GM18507 (cell line): ENCODE data around the gene CREG2.

Experiments used
- DNase-seq: peaks from one replicate; pipeline ENCODE4 v3.0.0; 2011; ENCODE audit warnings: low read depth; ENCODE audit not compliant: insufficient read length; ENCODE audit errors: extremely low spot score
- FAIRE-seq: peaks from 2 replicates; lab custom pipeline; 2011; peaks lifted over from hg19 to GRCh38; lab: Jason Lieb, UNC

The CREG2 gene

GRCh38 chr2:101410746-101411145 is 23.4 kb upstream of the CREG2 start:
- DNase-seq, result no peak
- FAIRE-seq, result no peak

GRCh38 chr2:101410114-101410513 is 22.8 kb upstream of the CREG2 start:
- DNase-seq, result no peak
- no peak for FAIRE-seq

DNA sequence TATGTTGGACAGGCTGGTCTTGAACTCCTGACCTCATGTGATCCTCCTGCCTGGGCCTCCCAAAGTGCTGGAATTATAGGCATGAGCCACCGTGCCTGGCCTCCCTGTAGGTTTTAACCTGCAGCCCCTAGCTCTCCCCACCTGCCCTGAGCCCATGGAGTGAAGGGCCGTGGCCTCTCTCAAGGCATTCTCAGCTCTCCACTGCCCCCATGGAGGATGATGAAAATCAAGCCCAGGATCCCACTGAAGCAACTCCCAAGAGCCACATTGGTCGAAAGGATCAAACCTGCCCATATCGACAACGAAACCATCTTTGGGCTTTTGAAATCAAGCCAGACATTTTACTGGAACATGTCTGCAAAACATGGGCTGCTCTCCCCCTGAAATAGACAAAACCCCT is 22.4 kb upstream of the CREG2 start:
- FAIRE-seq (no peak), DNase-seq (no peak)

DNA sequence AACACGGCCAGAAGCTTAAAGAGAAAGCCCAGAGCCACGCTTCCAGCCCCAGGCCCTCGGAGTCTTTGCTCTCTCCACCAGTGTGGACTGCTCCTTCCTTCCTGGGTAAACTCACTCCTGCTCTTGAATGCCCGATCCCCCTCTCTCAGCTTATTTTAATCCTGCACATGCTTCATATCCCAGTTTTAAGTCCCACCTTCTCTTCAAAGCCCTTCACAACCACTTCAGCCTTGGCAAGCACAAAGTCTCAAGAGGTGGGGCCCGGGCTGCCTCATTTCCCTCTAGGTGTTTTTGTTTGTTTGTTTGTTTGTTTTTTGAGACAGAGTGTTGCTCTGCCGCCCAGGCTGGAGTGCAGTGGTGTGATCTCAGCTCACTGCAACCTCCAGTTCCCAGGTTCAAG is 21.6 kb upstream of the CREG2 start:
- FAIRE-seq (no peak), DNase-seq (no peak)

DNA sequence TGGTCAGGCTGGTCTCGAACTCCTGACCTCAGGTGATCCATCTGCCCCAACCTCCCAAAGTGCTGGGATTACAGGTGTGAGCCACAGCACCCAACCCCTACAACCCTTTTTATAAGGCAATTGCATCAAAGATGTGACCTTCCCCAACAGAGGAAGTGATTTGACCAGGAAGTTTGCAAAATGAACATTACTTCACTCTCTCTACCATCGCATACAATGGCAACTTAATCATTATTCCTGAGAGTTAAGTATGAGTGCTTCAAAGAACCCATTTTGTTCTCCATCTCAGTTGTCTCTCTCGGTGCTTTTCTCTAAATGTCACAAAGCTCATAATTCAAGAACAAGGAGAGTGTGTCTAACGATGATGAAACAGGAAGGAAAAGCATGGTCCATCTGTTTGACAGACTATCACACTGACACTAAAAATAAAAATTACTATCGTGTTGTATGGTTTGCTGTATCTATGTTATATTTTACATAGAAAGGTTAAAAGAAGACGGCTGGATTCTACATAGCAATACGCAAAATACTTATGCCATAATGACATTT is 18.1 kb upstream of the CREG2 start:
- FAIRE-seq, result no peak

DNA sequence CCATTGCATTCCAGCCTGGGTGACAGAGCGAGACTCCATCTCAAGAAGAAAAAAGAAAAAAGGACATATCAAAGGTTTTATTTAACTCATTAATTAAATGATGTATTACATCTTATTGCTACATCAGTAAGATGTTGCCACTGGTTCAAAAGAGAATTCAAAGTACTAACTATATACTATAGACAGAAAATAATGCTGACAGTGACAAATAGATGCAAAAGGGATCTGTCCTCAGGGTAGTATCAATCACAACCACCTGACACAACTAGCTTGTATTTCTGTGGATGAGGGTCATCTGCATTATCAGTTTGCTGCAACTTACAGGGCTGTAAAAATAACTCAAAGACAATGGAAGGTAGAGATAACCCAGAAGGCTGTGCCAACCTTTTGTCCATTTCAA is 16.4 kb upstream of the CREG2 start:
- DNase-seq (no peak), FAIRE-seq (no peak)

More for the DNA sequence above, 18.1 kb upstream of the CREG2 start:
- DNase-seq, result no peak

GRCh38 chr2:101402630-101403029 is 15.3 kb upstream of the CREG2 start:
- FAIRE-seq (no peak), DNase-seq (no peak)

GRCh38 chr2:101401906-101402305 is 14.6 kb upstream of the CREG2 start:
- FAIRE-seq, result no peak
- no peak for DNase-seq

DNA sequence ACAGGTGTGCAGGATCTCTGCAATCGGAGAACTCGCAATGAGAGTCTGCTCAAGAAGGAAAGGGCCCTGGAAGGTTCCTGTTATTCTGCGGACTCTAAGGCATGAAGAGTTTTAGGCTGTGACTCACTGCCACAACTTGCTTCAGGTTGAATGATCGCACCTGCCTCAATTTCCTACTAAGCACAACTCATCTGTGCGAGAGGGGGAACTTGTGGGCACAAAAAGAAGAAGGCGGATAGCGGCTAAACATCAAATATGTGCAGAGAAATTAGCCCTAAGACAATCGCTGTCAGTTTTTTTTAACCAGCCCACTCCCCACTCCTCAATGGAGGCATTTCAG is 14.0 kb upstream of the CREG2 start:
- no peak for FAIRE-seq
- DNase-seq, result no peak

- DNase-seq, result no peak
- no peak for FAIRE-seq
These were observed 13.4 kb upstream of the CREG2 start for GRCh38 chr2:101400506-101401325.

GRCh38 chr2:101400048-101400447 is 12.7 kb upstream of the CREG2 start:
- FAIRE-seq (no peak), DNase-seq (no peak)

GRCh38 chr2:101399021-101399799 is 11.9 kb upstream of the CREG2 start:
- FAIRE-seq (no peak), DNase-seq (no peak)

GRCh38 chr2:101398116-101398821 is 11.0 kb upstream of the CREG2 start:
- DNase-seq (no peak), FAIRE-seq (no peak)

GRCh38 chr2:101396316-101396717 is 9.0 kb upstream of the CREG2 start:
- FAIRE-seq, result no peak
- no peak for DNase-seq

GRCh38 chr2:101395545-101396315 is 8.4 kb upstream of the CREG2 start:
- no peak for FAIRE-seq
- no peak for DNase-seq

- DNase-seq (no peak), FAIRE-seq (no peak)
These were observed 929 bp upstream of the CREG2 start for GRCh38 chr2:101388232-101388631.

GRCh38 chr2:101386599-101387150 is 628 bp downstream of the CREG2 start:
- DNase-seq (no peak), FAIRE-seq (no peak)

- no peak for FAIRE-seq
- no peak for DNase-seq
These were observed 4.2 kb downstream of the CREG2 start for GRCh38 chr2:101383016-101383541.

- DNase-seq, result no peak
- FAIRE-seq, result no peak
These were observed 4.9 kb downstream of the CREG2 start for GRCh38 chr2:101382442-101382841.
